NCI-H524 (cell line): Measurements from ENCODE around the gene FDCSP.
"Not testable (repeated sequence)": the region's sequence is repeated elsewhere in the genome, so short reads cannot be mapped to it uniquely, and the experiment has no call there.

Experiments used
- DNase-seq, 2 experiments: peaks; one replicate each; lab custom pipeline; 2025; lab: John Stamatoyannopoulos, UW

FDCSP gene

GRCh38 chr4:70225824-70226223, at the start of gene FDCSP:
TSS of gene FDCSP (plus strand) at chr4:70226124. CDS start at chr4:70231195, 5,071 bp downstream.
- DNase-seq = no peak

GRCh38 chr4:70177090-70177489, 48.8 kb upstream of the FDCSP start:
- no peak for DNase-seq

GRCh38 chr4:70178075-70178660, 47.8 kb upstream of the FDCSP start:
- no peak for DNase-seq

- peak in 1 of 2 experiments; percentile 21 for DNase-seq
Observed at GRCh38 chr4:70179811-70180210, 46.1 kb upstream of the FDCSP start.

GRCh38 chr4:70181864-70182263, 44.1 kb upstream of the FDCSP start:
- no peak for DNase-seq

GRCh38 chr4:70182517-70183167, 43.3 kb upstream of the FDCSP start:
- DNase-seq = no peak

GRCh38 chr4:70183168-70183939, 42.6 kb upstream of the FDCSP start:
- DNase-seq = peak in 1 of 2 experiments; percentile 50

GRCh38 chr4:70183940-70184246, 42.0 kb upstream of the FDCSP start:
- DNase-seq = no peak

GRCh38 chr4:70187216-70187615, 38.7 kb upstream of the FDCSP start:
- DNase-seq = no peak

- no peak for DNase-seq
Observed at GRCh38 chr4:70190579-70190978, 35.3 kb upstream of the FDCSP start.

- no peak for DNase-seq
Observed at GRCh38 chr4:70191647-70192046, 34.3 kb upstream of the FDCSP start.

- no peak for DNase-seq
Observed at GRCh38 chr4:70192895-70193294, 33.0 kb upstream of the FDCSP start.

GRCh38 chr4:70195425-70195824, 30.5 kb upstream of the FDCSP start, which contains the start of gene ODAM:
TSS of gene ODAM (plus strand) at chr4:70195725. CDS start at chr4:70196544, 819 bp downstream.
- DNase-seq = no peak

GRCh38 chr4:70196857-70197256, 29.1 kb upstream of the FDCSP start:
- DNase-seq = no peak

- DNase-seq = no peak
Observed at GRCh38 chr4:70197842-70198241, 28.1 kb upstream of the FDCSP start.

GRCh38 chr4:70203601-70204000, 22.3 kb upstream of the FDCSP start:
- DNase-seq = no peak

GRCh38 chr4:70212752-70213151, 13.2 kb upstream of the FDCSP start:
- DNase-seq = not testable (repeated sequence)

GRCh38 chr4:70216109-70216508, 9.8 kb upstream of the FDCSP start:
- peak in 1 of 2 experiments; percentile 67 for DNase-seq

GRCh38 chr4:70216550-70216949, 9.4 kb upstream of the FDCSP start:
- DNase-seq = peak in 1 of 2 experiments; percentile 16

- peak in 1 of 2 experiments; percentile 10 for DNase-seq
Observed at GRCh38 chr4:70221389-70221788, 4.5 kb upstream of the FDCSP start.

GRCh38 chr4:70221818-70222217, 4.1 kb upstream of the FDCSP start:
- DNase-seq = peak; percentile 55 to 87

GRCh38 chr4:70236125-70236524, 10.2 kb downstream of the FDCSP start:
- no peak for DNase-seq
